Right cardiac atrium (tissue), 5 donors: Measurements from ENCODE around the gene GPR180. TPM values are rescaled to one million over a fixed set of nuclear protein-coding genes. Genes with fewer than 3 reads are reported as not detected.
"Not testable (repeated sequence)": the region's sequence is repeated elsewhere in the genome, so short reads cannot be mapped to it uniquely, and the experiment has no call there.

ENCODE experiments used
- ATAC-seq, 2 donors: fragments of 200-7000 bp; cut with Tn5 transposase; one replicate each; pipeline versions ENCODE4 v1.8.0 to v1.9.1; 2020; ENCODE audit warnings: moderate library complexity in 2 of 2, mild to moderate bottlenecking in 1 of 2
- DNase-seq, 3 donors: peaks; one replicate each; pipeline ENCODE4 v3.0.0-alpha.2; 2020
- H3K27ac ChIP-seq: one replicate; pipeline ENCODE4 v1.5.1; 2013; ENCODE audit warnings: mild to moderate bottlenecking, low read length, control low read depth, moderate library complexity
- H3K27me3 ChIP-seq: one replicate; pipeline ENCODE4 v1.6.1; 2013; ENCODE audit not compliant: control insufficient read depth, insufficient read depth
- H3K4me1 ChIP-seq: one replicate; pipeline ENCODE4 v1.6.1; 2013; ENCODE audit warnings: low read length; ENCODE audit not compliant: control insufficient read depth, insufficient read depth
- H3K4me3 ChIP-seq: one replicate; pipeline ENCODE4 v1.5.1; 2013; ENCODE audit warnings: low read length, control low read depth
- H3K9me3 ChIP-seq: one replicate; pipeline ENCODE4 v1.6.1; 2013; ENCODE audit warnings: low read length; ENCODE audit not compliant: control insufficient read depth
- WGBS: extraction: QIAGEN DNeasy Blood & Tissue Kit; methylation state at CpG from one replicate; pipeline ENCODE4 v1.1.7; 2013; 5-methylcytosine and 5-hydroxymethylcytosine counted together
- intact Hi-C, 4 donors: fragments of 100-400 bp; cut with DNase I; formaldehyde crosslinking; loops; one replicate each; pipeline versions ENCODE4 v1.11.0 to v1.14.0; 2022 to 2023
- polyA plus RNA-seq: library from polyadenylated mRNA; stranded (reverse); fragments of 200-250 nt; gene quantifications from one replicate; pipeline ENCODE4 v1.2.3, GENCODE V29; 2013
- total RNA-seq, 4 donors: library from RNA; stranded (reverse); fragmentation: NEBNext Ultra II Directional; extraction: Animal tissue kit (Norgen Biotek cat#: 25700); gene quantifications; one replicate each; pipeline ENCODE4 v1.2.1, GENCODE V29; 2021
- donor health status: healthy with polysubstance abuse.
- donor health status: DM: no; HTN: yes; CAD: no.
- donor health status: DM: no; HTN: no; CAD: no.
- donor health status: DM: no; HTN: yes; CAD: no; lungs with severe emphysema.
- donor health status: DM: yes; HTN: yes; CAD: no.

GPR180 gene
- total and polyA plus RNA-seq, 5 donors = 1.6 to 4.8 (median 4.1) TPM

GRCh38 chr13:94620286-94620896 lies 18.7 kb downstream of the GPR180 start:
- 84% methylated on average over 2 of the region's 2 CpGs for WGBS
- Histone ChIP-seq H3K27ac (no peak overlapping the region), H3K4me3 (no peak overlapping the region), H3K27me3 (no peaks in the 10 kb centered on the region), H3K4me1 (no peaks in the 10 kb centered on the region), H3K9me3 (no peaks in the 10 kb centered on the region)
- no peak for ATAC-seq
- intact Hi-C loops = no loop called here
- no peak for DNase-seq

GRCh38 chr13:94622344-94622743 lies 20.7 kb downstream of the GPR180 start:
- WGBS = 96% methylated on average over 2 of the region's 2 CpGs
- Histone ChIP-seq H3K9me3 (no peaks in the 10 kb centered on the region), H3K4me1 (no peaks in the 10 kb centered on the region), H3K27me3 (no peaks in the 10 kb centered on the region), H3K4me3 (no peak overlapping the region), H3K27ac (no peak overlapping the region)
- intact Hi-C loops = no loop called here
- ATAC-seq (no peak), DNase-seq (no peak)

GRCh38 chr13:94623316-94623715 lies 21.7 kb downstream of the GPR180 start:
- no peak for ATAC-seq
- Histone ChIP-seq H3K27me3 (no peaks in the 10 kb centered on the region), H3K4me3 (no peak overlapping the region), H3K4me1 (no peaks in the 10 kb centered on the region), H3K27ac (no peak overlapping the region), H3K9me3 (no peaks in the 10 kb centered on the region)
- intact Hi-C loops = no loop called here
- DNase-seq = no peak
- 86% methylated on average over 4 of the region's 4 CpGs for WGBS

GRCh38 chr13:94630858-94631257 lies 29.2 kb downstream of the GPR180 start:
- no peaks in the 10 kb centered on the region for H3K27me3 ChIP-seq
- no peak overlapping the region for H3K4me3 ChIP-seq
- no peaks in the 10 kb centered on the region for H3K9me3 ChIP-seq
- intact Hi-C loops = no loop called here
- no peaks in the 10 kb centered on the region for H3K4me1 ChIP-seq
- WGBS = 41% methylated on average over 2 of the region's 2 CpGs
- H3K27ac ChIP-seq = no peak overlapping the region
- ATAC-seq = no peak
- DNase-seq = peak in 1 of 3 donors; percentile 38

GRCh38 chr13:94632226-94632980 lies 30.7 kb downstream of the GPR180 start:
- intact Hi-C loops = no loop called here
- WGBS = 97% methylated on average over 3 of the region's 3 CpGs
- H3K4me1 ChIP-seq = no peaks in the 10 kb centered on the region
- DNase-seq = no peak
- no peak overlapping the region for H3K27ac ChIP-seq
- H3K27me3 ChIP-seq = no peaks in the 10 kb centered on the region
- ATAC-seq = no peak
- H3K4me3 ChIP-seq = no peak overlapping the region
- no peaks in the 10 kb centered on the region for H3K9me3 ChIP-seq

- WGBS = 83% methylated on average over 5 of the region's 5 CpGs
Observed at GRCh38 chr13:94636096-94636495, 34.4 kb downstream of the GPR180 start.

GRCh38 chr13:94636942-94637578 lies 35.4 kb downstream of the GPR180 start:
- 89% methylated on average over 1 of the region's 1 CpG for WGBS
- ATAC-seq (no peak), DNase-seq (no peak)
- intact Hi-C loops = no loop called here
- no peaks in the 10 kb centered on the region for H3K4me1 ChIP-seq
- no peaks in the 10 kb centered on the region for H3K9me3 ChIP-seq
- H3K27me3 ChIP-seq = no peaks in the 10 kb centered on the region
- H3K27ac ChIP-seq = no peak overlapping the region
- H3K4me3 ChIP-seq = no peak overlapping the region

More at GRCh38 chr13:94636096-94636495, 34.4 kb downstream of the GPR180 start:
- intact Hi-C loops, H3K4me3 ChIP-seq, DNase-seq, H3K27me3 ChIP-seq, H3K4me1 ChIP-seq, H3K9me3 ChIP-seq, ATAC-seq, H3K27ac ChIP-seq: not testable (repeated sequence)

- 100% methylated on average over 3 of the region's 3 CpGs for WGBS
- intact Hi-C loops, H3K27me3 ChIP-seq, H3K4me1 ChIP-seq, DNase-seq, ATAC-seq, H3K4me3 ChIP-seq, H3K9me3 ChIP-seq, H3K27ac ChIP-seq: not testable (repeated sequence)
Observed at GRCh38 chr13:94637677-94638076, 36.0 kb downstream of the GPR180 start.

GRCh38 chr13:94640721-94641120 lies 39.1 kb downstream of the GPR180 start:
- WGBS = 53% methylated on average over 2 of the region's 2 CpGs
- DNase-seq (no peak), ATAC-seq (no peak)
- H3K4me3 ChIP-seq = no peak overlapping the region
- intact Hi-C loops = no loop called here
- no peaks in the 10 kb centered on the region for H3K4me1 ChIP-seq
- no peaks in the 10 kb centered on the region for H3K27me3 ChIP-seq
- H3K27ac ChIP-seq = no peak overlapping the region
- H3K9me3 ChIP-seq = no peaks in the 10 kb centered on the region

GRCh38 chr13:94641409-94641941 lies 39.8 kb downstream of the GPR180 start:
- no peaks in the 10 kb centered on the region for H3K27me3 ChIP-seq
- 28% methylated on average over 3 of the region's 3 CpGs for WGBS
- DNase-seq (no peak), ATAC-seq (peak; percentile 51 to 74)
- no peak overlapping the region for H3K4me3 ChIP-seq
- intact Hi-C loops = no loop called here
- H3K4me1 ChIP-seq = no peaks in the 10 kb centered on the region
- H3K9me3 ChIP-seq = no peaks in the 10 kb centered on the region
- H3K27ac ChIP-seq = no peak overlapping the region

GRCh38 chr13:94646904-94647303 lies 45.2 kb downstream of the GPR180 start:
- ATAC-seq = no peak
- H3K27ac ChIP-seq = no peak overlapping the region
- WGBS = 78% methylated on average over 4 of the region's 4 CpGs
- H3K4me3 ChIP-seq = no peak overlapping the region
- H3K27me3 ChIP-seq = no peaks in the 10 kb centered on the region
- no peaks in the 10 kb centered on the region for H3K9me3 ChIP-seq
- H3K4me1 ChIP-seq = no peaks in the 10 kb centered on the region
- DNase-seq = no peak
- intact Hi-C loops = no loop called here
